HG02642 (cell line): ENCODE measurements around the gene CLASRP.
"Not testable (repeated sequence)": the region's sequence is repeated elsewhere in the genome, so short reads cannot be mapped to it uniquely, and the experiment has no call there.

Experiments used
- ATAC-seq: cut with Tn5 transposase; IDR thresholded peaks from one replicate; pipeline ENCODE4 v1.9.1; 2021; ENCODE audit warnings: mild to moderate bottlenecking; ENCODE audit not compliant: unreplicated experiment, poor library complexity

Gene CLASRP

GRCh38 chr19:45100201-45100600 is 61.4 kb downstream of the CLASRP start:
- ATAC-seq, result no peak

DNA sequence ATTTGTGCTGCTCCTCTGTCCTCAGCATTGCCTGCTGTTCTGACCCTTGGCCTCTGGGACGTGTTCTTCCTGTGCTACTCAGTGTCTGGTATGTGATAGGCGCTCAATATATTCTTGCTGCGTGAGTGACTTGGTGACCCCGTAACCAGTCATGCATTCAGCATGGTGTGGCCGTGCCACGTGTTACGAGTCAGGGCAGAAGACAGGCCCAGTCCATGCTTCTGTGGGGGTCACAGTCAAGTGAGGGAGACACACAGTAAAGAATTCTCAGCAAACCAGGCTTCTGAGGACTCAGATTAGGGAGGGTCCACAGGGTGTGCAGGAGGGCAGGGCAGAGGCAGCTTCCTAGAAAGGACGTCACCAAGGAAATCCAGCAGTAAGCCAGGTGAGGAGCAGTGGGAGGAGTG is 62.0 kb downstream of the CLASRP start:
- ATAC-seq, result no peak

DNA sequence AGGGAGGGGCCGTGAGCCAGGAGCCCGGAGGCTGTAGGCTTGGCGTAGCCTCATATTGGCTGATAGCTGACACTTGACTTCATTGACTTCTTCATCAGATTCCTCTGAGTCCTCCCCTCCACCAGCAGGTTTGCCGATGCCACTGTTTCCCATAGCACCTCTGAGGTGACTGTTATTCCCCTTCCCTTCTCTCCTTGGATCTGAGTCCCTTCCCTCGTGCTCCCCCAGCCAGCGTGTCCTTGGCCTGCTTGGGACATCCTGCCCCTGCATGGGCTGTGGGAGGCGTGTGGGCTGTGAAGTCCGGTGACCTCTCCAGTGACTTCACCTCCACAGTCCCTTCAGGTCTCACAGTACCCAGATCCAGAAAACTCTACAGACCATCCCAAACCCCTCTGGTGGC is 63.0 kb downstream of the CLASRP start:
- ATAC-seq, result no peak

DNA sequence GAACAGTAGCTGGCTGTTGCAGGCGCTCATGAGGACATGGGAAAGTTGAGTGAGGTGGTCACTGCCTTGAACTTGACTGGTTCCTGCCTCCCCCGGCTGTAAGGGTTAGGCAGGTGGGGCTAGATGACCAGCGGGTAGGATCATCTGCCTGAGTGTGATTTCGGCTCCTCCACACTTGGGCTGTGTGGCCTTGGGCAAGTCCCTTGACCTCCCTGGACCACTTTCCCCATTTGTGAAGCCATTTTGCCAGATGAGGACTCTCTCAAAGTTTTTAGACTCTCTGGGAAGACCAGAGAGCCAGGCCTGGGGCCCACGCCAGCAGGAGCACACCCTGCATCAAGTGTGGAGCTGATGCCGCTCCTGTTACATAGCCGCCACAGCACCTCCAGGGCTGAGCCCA is 63.6 kb downstream of the CLASRP start:
- ATAC-seq, result no peak

DNA sequence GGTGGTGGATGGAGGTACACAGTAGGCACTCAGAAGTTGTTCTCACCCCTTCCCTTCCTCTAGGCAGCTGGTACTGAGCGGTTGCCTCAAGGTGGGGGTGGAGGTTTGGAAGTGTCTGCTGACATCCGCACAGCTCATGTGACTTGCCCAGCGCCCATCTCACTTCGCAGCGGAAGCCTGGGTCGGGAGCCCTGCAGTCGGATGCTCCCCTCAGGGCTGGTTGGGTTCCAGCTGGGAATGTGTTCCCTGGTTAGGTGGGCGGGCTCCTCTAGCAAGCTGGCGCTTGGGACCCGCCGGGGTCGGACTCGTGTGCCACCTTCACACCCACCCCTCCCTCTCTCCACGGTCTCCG is 64.3 kb downstream of the CLASRP start:
- no peak for ATAC-seq

GRCh38 chr19:45103508-45104319 is 64.9 kb downstream of the CLASRP start:
- ATAC-seq, result no peak

DNA sequence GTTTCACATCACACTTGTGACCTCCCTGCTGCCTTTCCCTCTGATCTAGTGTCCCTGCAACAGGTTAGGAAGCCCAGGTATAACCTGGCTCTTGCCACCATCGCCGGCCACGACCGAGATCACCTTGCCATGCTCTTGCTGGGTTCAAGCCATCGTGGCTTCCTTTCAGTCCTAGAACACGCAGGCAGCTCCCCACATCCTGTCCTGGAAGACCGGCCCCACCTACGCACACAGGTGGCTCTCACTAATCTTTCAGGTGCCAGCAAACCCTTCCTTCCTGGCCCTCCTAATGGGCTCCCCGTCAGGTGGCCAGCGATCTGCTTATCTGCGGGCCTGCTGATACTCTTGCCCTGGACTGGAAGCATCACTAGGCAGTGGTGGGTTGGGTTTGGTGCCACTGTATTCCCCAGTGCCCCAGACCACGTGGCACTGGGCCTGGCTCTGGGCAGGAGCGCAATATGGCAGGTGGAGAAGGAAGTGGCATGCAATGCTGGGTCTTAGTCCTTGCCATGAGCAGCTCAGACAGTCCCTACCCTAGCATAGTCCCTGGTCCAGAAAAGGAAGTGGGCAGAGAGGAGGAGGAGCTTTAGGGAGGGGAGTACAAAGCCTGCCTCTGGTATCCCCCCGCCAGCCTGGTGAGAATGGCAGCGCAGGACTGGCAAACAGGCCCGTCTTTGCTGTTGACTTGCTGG is 66.0 kb downstream of the CLASRP start:
- ATAC-seq, result no peak

DNA sequence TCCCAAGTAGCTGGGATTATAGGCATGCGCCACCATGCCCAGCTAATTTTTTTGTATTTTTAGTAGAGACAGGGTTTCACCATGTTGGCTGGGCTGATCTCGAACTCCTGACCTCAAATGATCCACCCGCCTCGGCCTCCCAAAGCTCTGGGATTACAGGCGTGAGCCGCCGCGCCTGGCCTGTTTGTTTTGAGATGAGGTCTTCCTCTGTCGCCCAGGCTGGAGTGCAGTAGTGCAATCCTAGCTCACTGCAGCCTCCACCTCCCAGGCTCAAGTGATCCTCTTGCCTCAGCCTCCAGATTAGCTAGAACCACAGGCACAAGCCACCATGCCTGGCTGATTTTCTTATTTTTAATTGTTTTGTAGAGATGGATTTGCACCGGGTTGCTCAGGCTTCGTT is 67.5 kb downstream of the CLASRP start:
- ATAC-seq, result not testable (repeated sequence)

- ATAC-seq, result no peak
These were observed 68.8 kb downstream of the CLASRP start for GRCh38 chr19:45107621-45108150.

GRCh38 chr19:45110851-45111266 is 72.0 kb downstream of the CLASRP start:
- no peak for ATAC-seq

DNA sequence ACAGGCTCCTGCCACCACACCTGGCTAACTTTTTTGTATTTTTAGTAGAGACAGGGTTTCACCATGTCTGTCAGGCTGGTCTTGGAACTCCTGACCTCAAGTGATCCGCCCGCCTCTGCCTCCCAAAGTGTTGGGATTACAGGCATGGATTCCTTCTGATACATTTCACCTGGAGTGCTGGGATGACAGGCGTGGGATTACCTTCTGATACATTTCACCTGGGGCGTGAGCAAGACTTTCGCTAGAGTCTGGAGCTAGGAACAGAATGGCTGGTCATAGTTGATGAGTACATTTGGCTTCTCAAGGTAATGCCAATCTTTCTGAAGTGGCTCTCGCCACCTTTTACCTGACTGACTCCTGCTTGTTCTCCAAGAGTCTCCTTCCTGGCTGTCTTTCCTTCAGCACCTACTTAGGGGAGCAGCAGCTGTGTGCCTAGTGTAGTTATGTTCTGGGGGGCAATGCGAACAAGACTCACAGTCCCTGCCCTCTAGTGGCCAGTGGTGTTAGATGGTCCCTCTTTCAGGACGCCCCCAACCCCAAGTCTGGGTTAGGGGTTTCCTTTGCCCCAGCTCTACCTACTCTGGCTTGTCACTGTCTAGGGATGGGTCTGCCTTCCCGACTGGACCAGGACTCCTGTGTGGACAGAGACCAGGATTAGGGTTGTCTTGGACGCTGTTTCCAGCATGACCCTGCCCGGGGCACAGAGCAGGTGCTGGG is 73.4 kb downstream of the CLASRP start:
- ATAC-seq, result no peak

- ATAC-seq, result no peak
These were observed 74.8 kb downstream of the CLASRP start for GRCh38 chr19:45113628-45114027.

- no peak for ATAC-seq
These were observed 75.3 kb downstream of the CLASRP start for GRCh38 chr19:45114116-45114515.

- ATAC-seq, result no peak
These were observed 77.2 kb downstream of the CLASRP start for GRCh38 chr19:45115809-45116615.

GRCh38 chr19:45117167-45117594 is 78.3 kb downstream of the CLASRP start:
- peak; percentile 43 for ATAC-seq

DNA sequence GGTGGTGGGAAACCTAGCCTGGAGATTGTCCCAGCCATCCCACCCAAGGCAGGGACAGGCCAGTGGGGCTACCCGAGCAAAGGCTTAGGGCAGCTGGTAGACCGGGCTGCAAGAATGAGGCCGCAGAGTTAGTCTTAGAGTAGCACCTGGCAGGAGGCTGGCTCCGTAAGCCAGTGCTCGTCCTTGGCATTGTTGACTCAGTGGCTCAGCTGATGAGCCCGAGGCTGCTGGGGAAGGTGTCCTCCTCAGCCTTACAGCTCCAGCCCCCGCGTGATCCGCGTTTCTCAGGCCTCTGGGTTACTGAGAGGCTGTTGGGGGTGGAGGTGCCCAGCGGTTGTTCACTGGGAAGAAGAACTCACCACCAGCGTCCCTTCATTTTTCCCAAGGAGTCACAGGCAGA is 78.8 kb downstream of the CLASRP start:
- ATAC-seq, result no peak

GRCh38 chr19:45118106-45118505 is 79.3 kb downstream of the CLASRP start:
- ATAC-seq, result peak; percentile 13

GRCh38 chr19:45118591-45119355 is 79.9 kb downstream of the CLASRP start:
- peak; percentile 43 for ATAC-seq

GRCh38 chr19:45119582-45119981 is 80.7 kb downstream of the CLASRP start:
- ATAC-seq, result no peak
